ENCODE data around the gene THOC7. TPM values are rescaled to one million over a fixed set of nuclear protein-coding genes. Genes with fewer than 3 reads are reported as not detected.
A peak's percentile ranks its signal among the peaks of the same experiment; 100 is the strongest.

Gene THOC7
- total RNA-seq: 68.7 and 69.4 TPM in 2 replicates
- 11.6 and 16.9 TPM in 2 replicates for polyA plus RNA-seq
- 51.3 and 58.8 TPM in 2 replicates for polyA plus RNA-seq (2011; cell fraction: cytosol; rRNA removed)
- polyA plus RNA-seq (2011; cell fraction: nucleus; rRNA removed): 17.3 and 22.5 TPM in 2 replicates
- polyA plus RNA-seq (2012): 54.0 and 88.4 TPM in 2 replicates
- polyA minus RNA-seq: 13.8 and 14.6 TPM in 2 replicates
- polyA minus RNA-seq (2011; cell fraction: cytosol; rRNA and poly(A)+ RNA removed): 13.0 TPM
- polyA minus RNA-seq (2011; cell fraction: nucleus; rRNA and poly(A)+ RNA removed): 3.3 and 4.3 TPM in 2 replicates
- Bru-seq, nascent RNA: percentile 80 among the genes with signal in this experiment
- percentile 72 among the genes with signal in this experiment for BruChase-seq, experiment 1, labeled RNA remaining after a 6-hour chase
- BruChase-seq, experiment 2, labeled RNA remaining after a 2-hour chase: percentile 74 among the genes with signal in this experiment
- long read RNA-seq, transcript THOC7-201 (8 exons, 990 nt): major isoform, 99 of 126 reads
- long read RNA-seq, transcript THOC7-204 (7 exons, 836 nt): minor isoform, 12 of 126 reads
- long read RNA-seq, partial matches to known transcripts: 9 of 126 reads
- long read RNA-seq, other reads (novel, unspliced or antisense): 6 of 126 reads

DNA sequence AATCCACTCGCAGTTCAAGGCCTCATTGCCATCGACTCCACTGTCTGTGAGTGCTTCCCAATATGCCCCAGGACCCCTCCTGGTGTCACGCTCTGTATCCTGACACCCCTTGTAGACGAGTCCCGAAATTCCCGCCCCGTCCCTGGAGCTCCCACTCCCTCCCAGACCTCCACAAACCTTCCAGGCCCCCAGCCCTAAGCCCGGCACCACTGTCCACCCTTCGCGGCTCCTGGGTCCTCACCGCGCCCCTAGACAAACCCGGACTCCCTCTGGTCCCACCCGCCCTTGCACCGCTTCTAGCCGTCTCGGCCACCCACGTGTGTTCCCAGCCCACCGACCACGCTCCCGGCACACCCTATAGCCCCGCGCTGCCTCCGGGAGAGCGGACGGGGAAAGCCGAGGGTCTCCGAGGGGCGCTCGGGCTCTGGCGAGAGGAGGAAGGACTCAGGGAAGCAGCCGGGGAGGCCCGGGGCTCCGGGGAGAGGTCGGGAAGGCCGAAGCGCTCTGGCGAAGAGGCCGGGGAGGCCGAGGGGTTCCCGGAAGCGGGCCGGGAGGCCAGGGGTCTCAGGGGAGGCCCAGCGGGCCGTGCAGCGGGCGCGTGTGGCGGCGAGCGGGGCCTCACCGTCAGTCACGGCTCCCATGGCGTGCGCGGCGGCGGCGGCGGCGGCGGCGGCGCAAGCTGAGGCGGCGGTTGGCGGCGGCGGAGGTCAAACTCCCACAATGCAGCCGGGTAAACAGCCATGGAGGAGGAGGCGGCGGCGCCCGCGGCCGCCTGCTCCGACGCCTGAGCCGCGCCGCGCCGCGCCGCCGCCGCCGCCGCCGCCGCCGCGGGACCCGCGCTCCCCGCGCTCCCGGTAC lies at the start of gene THOC7, which contains the start of gene ATXN7:
Gene THOC7 (minus strand): TSS at position 656 of the 858 bp plus-strand sequence. CDS start 15 bp downstream, at position 641.
Gene ATXN7 (plus strand): TSS at position 718 of the 858 bp plus-strand sequence. CDS start 48,732 bp downstream, outside the sequence.
- H3K4me2 ChIP-seq (ENCODE audit: insufficient read depth, low read length): peak within 1 kb of the TSS; percentile 93
- H3K9ac ChIP-seq (replicated peaks; ENCODE audit: extremely low read depth, insufficient read depth, low read length): peak within 1 kb of the TSS; percentile 93
- peak within 1 kb of the TSS; percentile 42 to 99 (median 68) for H3K4me3 ChIP-seq (replicated peaks in 1 of 3; ENCODE audit: insufficient read depth in 1 of 3, low read depth in 1 of 3, low read length in 3 of 3)
- H3K27me3 ChIP-seq (ENCODE audit: control insufficient read depth in 2 of 2, insufficient read depth in 2 of 2, low read length in 2 of 2): no peaks in the 10 kb centered on the region
- H3K79me2 ChIP-seq (ENCODE audit: control insufficient read depth, insufficient read depth, low read length): peaks cover 63% of the 10 kb centered on the region
- no TSS peak for BruUV-seq (replicated peaks)
- peak within 1 kb of the TSS; percentile 78 for H2AFZ ChIP-seq (ENCODE audit: low read depth, low read length)
- H3K9me3 ChIP-seq (replicated peaks; ENCODE audit: control insufficient read depth, insufficient read depth, low read length): no peaks in the 10 kb centered on the region
- peaks cover 12% of the 10 kb centered on the region for H3K4me1 ChIP-seq (ENCODE audit: control insufficient read depth, extremely low read depth, insufficient read depth, low read length)
- DNase-seq (ENCODE audit: low read depth, low spot score): peak; percentile 50
- TF ChIP-seq POLR2AphosphoS5 (IDR thresholded peaks at IDR 0.05; ENCODE audit: insufficient read depth, low read depth, low read length): peak; percentile 49
- TF ChIP-seq GATA2 (IDR thresholded peaks at IDR 0.05; ENCODE audit: insufficient read depth, insufficient read length, low read depth, low read length): no peak
- TF ChIP-seq MYC (IDR thresholded peaks at IDR 0.05; ENCODE audit: low read depth, low read length): no peak
- no peak for TF ChIP-seq EZH2 (IDR thresholded peaks at IDR 0.05; ENCODE audit: borderline replicate concordance, low read depth, low read length, severe bottlenecking)
- TF ChIP-seq, protein P1, sequence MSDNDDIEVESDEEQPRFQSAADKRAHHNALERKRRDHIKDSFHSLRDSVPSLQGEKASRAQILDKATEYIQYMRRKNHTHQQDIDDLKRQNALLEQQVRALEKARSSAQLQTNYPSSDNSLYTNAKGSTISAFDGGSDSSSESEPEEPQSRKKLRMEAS (IDR thresholded peaks at IDR 0.05; ENCODE audit: insufficient read depth, insufficient read length): no peak
- no peak for TF ChIP-seq FOS (IDR thresholded peaks at IDR 0.05; ENCODE audit: borderline replicate concordance, insufficient read depth, low read length)
- TF ChIP-seq JUN (IDR thresholded peaks at IDR 0.05; ENCODE audit: borderline replicate concordance, insufficient read depth, insufficient read length, low read depth): no peak
- no peak for TF ChIP-seq POLR2A (IDR thresholded peaks at IDR 0.05; ENCODE audit: low read depth, low read length)
- TF ChIP-seq, protein P2, sequence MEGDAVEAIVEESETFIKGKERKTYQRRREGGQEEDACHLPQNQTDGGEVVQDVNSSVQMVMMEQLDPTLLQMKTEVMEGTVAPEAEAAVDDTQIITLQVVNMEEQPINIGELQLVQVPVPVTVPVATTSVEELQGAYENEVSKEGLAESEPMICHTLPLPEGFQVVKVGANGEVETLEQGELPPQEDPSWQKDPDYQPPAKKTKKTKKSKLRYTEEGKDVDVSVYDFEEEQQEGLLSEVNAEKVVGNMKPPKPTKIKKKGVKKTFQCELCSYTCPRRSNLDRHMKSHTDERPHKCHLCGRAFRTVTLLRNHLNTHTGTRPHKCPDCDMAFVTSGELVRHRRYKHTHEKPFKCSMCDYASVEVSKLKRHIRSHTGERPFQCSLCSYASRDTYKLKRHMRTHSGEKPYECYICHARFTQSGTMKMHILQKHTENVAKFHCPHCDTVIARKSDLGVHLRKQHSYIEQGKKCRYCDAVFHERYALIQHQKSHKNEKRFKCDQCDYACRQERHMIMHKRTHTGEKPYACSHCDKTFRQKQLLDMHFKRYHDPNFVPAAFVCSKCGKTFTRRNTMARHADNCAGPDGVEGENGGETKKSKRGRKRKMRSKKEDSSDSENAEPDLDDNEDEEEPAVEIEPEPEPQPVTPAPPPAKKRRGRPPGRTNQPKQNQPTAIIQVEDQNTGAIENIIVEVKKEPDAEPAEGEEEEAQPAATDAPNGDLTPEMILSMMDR (IDR thresholded peaks at IDR 0.05; ENCODE audit: extremely low read depth in 1 of 2, insufficient read depth in 1 of 2, low read depth in 1 of 2, low read length in 2 of 2): no peak
- no peaks in the 10 kb centered on the region for H3K9me1 ChIP-seq (replicated peaks; ENCODE audit: control insufficient read depth, extremely low read depth, insufficient read depth, low read length)
- POLR2A ChIA-PET: no interaction called here
- intact Hi-C loops (cut with micrococcal nuclease): loop anchor here (1.0 to 5.0 kb wide), 3 partner anchors 49 to 129 kb away; partner anchors contain the start of gene SCAANT1
- H4K20me1 ChIP-seq (replicated peaks; ENCODE audit: control insufficient read depth, extremely low read depth, insufficient read depth, low read length): no peaks in the 10 kb centered on the region
- H3K36me3 ChIP-seq (ENCODE audit: control insufficient read depth in 2 of 2, extremely low read depth in 1 of 2, insufficient read depth in 2 of 2, low read length in 2 of 2): no peaks in the 10 kb centered on the region
- FAIRE-seq: no peak
- H3K27ac ChIP-seq (ENCODE audit: insufficient read depth, low read depth, low read length): peak within 1 kb of the TSS; percentile 75
- dilution Hi-C loops (cut with MboI; ENCODE audit: extremely low pct_ligation_motif_present, low sequenced_read_pairs): no loop called here
- CTCF ChIA-PET: interaction anchor here (1.3 kb wide), 1 partner anchor 45 kb away, joined by 4 read pairs; no protein-coding TSS in a partner anchor
